ENCODE results near the gene ASTN2. TPM values are rescaled to one million over a fixed set of nuclear protein-coding genes. Genes with fewer than 3 reads are reported as not detected.

Gene ASTN2
- polyA plus RNA-seq, 1 experiment, result 12.8 TPM

- Histone ChIP-seq H3K36me3 (ENCODE audit: control insufficient read depth, insufficient read depth, low read length) (no peaks in the 10 kb centered on the region), H3K27me3 (ENCODE audit: control insufficient read depth, insufficient read depth, low read length) (no peaks in the 10 kb centered on the region), H3K4me3 (ENCODE audit: low read depth, low read length) (no peak overlapping the region)
- no peak for DNase-seq (ENCODE audit: low read depth)
- POLR2A ChIA-PET, result no interaction called here
- CTCF ChIA-PET, result no interaction called here
- TF ChIP-seq CTCF (IDR thresholded peaks at IDR 0.05; ENCODE audit: insufficient read depth, low read depth, low read length), result no peak
Observed at GRCh38 chr9:117191504-117192261, 223.2 kb downstream of the ASTN2 start.

DNA sequence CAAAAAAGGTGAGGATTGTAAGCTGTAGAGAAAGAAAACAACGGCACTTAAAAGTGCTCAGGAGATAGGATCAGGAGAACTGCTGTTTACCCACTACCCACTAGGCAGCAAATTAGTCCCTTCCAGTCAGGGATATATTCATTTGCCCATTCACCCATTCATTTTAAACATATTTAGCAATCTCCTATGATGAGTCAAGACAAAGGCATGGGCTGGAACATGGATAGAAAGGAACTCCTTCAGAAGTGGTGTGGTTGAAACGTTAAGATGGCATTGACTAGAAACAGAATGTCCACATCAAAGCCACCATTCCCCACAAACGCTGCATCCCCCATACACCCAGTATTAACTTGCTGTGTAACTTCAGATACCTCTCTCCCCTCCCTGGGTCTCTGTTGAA lies 225.7 kb downstream of the ASTN2 start:
- no peak overlapping the region for H3K4me3 ChIP-seq (ENCODE audit: low read depth, low read length)
- CTCF ChIA-PET, result no interaction called here
- H3K27me3 ChIP-seq (ENCODE audit: control insufficient read depth, insufficient read depth, low read length), result no peaks in the 10 kb centered on the region
- H3K36me3 ChIP-seq (ENCODE audit: control insufficient read depth, insufficient read depth, low read length), result no peaks in the 10 kb centered on the region
- TF ChIP-seq CTCF (IDR thresholded peaks at IDR 0.05; ENCODE audit: insufficient read depth, low read depth, low read length), result no peak
- POLR2A ChIA-PET, result no interaction called here
- no peak for DNase-seq (ENCODE audit: low read depth)

GRCh38 chr9:117188394-117188793 lies 226.5 kb downstream of the ASTN2 start:
- Histone ChIP-seq H3K27me3 (ENCODE audit: control insufficient read depth, insufficient read depth, low read length) (no peaks in the 10 kb centered on the region), H3K36me3 (ENCODE audit: control insufficient read depth, insufficient read depth, low read length) (no peaks in the 10 kb centered on the region), H3K4me3 (ENCODE audit: low read depth, low read length) (no peak overlapping the region)
- CTCF ChIA-PET, result no interaction called here
- no peak for DNase-seq (ENCODE audit: low read depth)
- POLR2A ChIA-PET, result no interaction called here
- TF ChIP-seq CTCF (IDR thresholded peaks at IDR 0.05; ENCODE audit: insufficient read depth, low read depth, low read length), result no peak

- ChIA-PET POLR2A (no interaction called here), CTCF (no interaction called here)
- DNase-seq (ENCODE audit: low read depth), result no peak
- Histone ChIP-seq H3K36me3 (ENCODE audit: control insufficient read depth, insufficient read depth, low read length) (no peaks in the 10 kb centered on the region), H3K27me3 (ENCODE audit: control insufficient read depth, insufficient read depth, low read length) (no peaks in the 10 kb centered on the region), H3K4me3 (ENCODE audit: low read depth, low read length) (no peak overlapping the region)
- no peak for TF ChIP-seq CTCF (IDR thresholded peaks at IDR 0.05; ENCODE audit: insufficient read depth, low read depth, low read length)
Observed at GRCh38 chr9:117187498-117187897, 227.4 kb downstream of the ASTN2 start.

GRCh38 chr9:117184173-117184572 lies 230.7 kb downstream of the ASTN2 start:
- Histone ChIP-seq H3K4me3 (ENCODE audit: low read depth, low read length) (no peak overlapping the region), H3K27me3 (ENCODE audit: control insufficient read depth, insufficient read depth, low read length) (no peaks in the 10 kb centered on the region), H3K36me3 (ENCODE audit: control insufficient read depth, insufficient read depth, low read length) (no peaks in the 10 kb centered on the region)
- no peak for DNase-seq (ENCODE audit: low read depth)
- TF ChIP-seq CTCF (IDR thresholded peaks at IDR 0.05; ENCODE audit: insufficient read depth, low read depth, low read length), result no peak
- CTCF ChIA-PET, result no interaction called here
- POLR2A ChIA-PET, result no interaction called here
